GM18502 (cell line): Measurements from ENCODE around the gene ATP11B.

Source experiments
- ATAC-seq: cut with Tn5 transposase; IDR thresholded peaks from one replicate; pipeline ENCODE4 v1.9.1; 2021; ENCODE audit warnings: mild to moderate bottlenecking; ENCODE audit not compliant: unreplicated experiment, poor library complexity

The ATP11B gene

DNA sequence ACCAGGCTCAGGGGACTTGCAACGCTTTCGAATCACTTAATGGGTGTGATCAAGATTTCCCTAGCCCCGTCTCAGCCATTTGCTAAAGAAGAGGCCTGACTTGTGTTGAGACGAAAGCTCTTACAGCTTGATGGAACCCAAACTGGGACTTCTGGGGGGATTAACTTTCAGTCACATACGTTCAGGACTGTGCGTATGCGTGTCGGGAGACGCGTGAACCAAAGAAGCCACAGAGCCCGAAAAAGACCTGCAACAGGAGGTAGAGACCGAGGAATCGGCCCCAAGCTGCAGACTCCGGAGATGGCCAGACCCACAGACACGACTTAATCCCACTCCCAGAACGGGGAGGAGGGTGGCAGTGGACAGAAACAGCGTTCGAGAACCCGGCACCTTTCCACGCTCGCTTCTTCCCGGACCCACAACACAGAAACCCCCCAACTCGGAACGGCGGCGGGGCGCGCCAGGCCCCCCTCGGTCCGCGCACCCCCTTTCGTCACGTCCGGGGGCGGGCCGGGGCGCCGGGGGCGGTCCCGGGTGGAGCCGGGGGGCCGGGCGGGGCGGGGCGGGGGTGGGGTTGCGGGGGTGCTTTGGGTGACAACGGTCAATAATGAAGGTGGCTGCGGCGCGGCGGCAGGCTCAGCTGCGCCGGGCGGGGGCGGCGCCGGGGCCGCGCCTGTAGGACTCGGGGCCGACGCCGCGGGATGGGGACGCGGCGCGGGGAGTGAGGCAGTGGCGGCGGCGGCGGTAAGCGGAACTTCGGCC lies at the start of gene ATP11B:
Gene ATP11B (plus strand): TSS at position 604 of the 762 bp plus-strand sequence. CDS start 256 bp downstream, outside the sequence.
- ATAC-seq: peak; percentile 72

DNA sequence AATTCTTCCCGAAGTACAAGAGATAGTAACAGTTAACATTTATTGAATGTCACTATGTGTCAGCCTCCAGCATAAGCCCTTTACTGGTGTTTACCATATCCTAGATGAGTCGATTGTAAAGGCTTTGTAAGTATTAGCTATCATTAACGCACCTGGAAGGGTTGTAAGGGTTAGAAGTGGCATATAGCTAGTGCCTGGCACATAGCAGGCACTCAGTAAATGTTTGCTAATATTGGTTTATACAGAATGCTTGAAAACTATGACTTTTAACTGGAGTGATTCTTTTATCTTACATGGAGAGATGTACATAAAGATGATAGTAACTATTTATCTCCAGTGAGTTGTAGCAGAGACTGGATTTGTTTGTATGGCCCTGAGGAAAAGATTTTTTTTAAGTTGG lies 46.3 kb upstream of the ATP11B start:
- ATAC-seq: no peak

DNA sequence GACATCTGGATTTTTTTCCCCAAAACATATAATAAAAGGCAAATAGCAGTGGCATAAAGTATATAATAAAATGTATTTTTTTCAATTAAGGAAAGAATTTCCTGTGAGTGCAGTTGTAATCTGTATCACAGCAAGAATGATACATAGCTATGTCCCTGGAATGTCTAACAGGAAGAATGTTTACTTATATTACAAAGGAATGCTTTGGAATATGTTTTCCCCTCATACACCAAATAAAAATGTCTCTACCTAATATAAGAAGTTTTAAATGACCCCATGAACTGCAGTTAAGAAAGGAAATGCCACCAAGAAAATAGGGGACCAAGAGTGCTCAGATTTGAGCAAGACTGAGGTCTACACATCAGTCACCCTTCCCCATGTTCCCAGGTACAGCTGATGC lies 38.0 kb upstream of the ATP11B start:
- no peak for ATAC-seq

DNA sequence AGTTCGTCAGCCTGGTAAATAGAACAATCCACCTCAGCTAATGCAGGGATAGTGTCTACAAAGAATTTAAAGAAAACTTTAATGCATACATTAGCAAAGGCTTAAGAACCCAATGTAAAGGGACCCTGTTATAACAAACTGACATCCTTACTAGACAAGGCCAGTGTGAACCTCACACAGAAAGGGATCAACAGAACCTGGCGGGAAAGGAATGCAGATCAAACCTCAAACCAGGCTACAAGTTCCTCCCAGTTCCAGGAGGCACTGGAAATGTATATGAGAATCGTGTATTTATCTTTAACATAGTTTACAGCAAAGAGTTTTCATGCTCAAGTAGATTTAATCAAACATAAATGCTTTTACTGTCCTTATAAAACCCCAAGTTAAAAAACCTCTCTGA lies 37.6 kb upstream of the ATP11B start:
- ATAC-seq: no peak

DNA sequence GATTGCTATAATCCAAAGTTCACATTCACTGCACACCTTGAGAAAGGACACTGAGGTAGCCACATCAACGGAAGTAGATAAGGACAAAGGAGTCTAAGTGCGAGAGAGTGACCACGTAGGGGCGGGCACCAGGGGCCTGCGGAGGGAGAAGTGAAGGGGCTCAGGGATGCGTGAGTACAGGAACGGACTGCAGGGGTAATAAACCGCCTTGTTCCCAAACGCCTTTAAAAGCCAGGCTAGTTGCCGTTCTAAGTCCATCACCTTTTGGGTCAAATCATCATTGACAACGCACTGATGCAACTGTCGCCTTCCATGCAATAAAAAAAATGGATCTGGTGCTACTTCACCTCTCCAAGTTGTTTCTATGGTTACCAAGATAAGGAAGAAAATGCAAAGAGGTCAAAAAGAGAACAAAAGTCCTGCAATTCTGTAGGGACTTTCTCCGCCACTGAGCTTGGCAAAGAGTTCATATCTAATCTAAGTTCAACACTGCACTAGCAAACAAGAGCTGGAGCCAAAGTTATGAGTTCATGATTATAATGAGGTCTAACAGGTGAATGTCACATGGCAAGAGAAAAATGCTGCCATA lies 32.6 kb upstream of the ATP11B start:
- ATAC-seq: no peak

DNA sequence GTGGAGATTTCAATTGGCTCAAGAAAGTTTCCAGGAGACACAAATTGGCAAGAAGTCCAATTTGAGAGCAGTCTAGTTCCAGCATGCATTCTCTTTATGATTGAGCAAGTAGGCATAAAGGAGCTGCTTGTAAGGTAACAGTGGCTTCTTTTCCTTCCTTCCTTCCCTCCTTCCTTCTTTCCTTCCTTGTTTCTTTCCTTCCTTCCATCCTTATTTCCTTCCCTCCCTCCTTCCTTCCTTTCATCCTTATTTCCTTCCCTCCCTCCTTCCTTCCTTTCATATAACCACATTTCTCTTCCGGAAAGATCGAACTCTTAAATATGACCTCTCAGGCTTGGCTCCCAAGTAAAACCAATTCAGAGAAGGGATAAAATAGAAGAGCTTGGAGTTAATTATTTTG lies 29.4 kb upstream of the ATP11B start:
- ATAC-seq: no peak

DNA sequence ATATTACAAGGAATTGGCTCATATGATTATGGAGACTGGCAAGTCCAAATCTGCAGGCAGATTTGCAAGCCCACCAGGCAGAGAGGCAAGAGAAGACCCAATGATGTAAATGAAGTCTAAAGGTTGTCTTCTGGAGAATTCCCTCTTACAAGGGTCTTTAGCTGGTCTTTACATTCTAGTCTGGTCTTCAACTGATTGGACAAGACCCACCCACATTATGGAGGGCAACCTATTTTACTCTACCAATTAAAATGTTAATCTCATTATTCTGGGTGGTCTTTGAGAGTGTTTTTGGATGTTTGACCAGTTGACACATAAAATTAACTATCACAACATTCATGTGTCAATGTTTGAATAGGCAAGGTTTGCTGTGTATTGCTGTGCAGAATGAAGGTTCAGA lies 28.0 kb upstream of the ATP11B start:
- no peak for ATAC-seq

DNA sequence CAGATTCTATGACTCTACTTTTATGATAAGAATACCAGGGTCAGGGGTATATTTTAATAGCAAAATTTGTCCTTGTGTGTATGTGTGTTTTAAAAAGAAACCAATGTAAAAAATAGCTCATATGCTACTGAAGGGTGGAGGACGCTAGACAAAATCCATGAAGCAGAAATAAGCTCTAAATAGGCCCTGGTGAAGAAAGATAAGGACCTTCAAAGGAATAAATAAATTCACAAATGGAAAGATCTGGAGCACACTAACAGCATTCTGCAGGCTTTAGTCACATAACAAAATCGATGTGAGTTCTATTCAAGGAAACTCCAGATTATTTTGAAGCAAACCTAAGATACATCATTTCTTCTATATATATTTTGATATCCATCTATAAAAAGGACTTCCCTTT lies 27.2 kb upstream of the ATP11B start:
- ATAC-seq: no peak

DNA sequence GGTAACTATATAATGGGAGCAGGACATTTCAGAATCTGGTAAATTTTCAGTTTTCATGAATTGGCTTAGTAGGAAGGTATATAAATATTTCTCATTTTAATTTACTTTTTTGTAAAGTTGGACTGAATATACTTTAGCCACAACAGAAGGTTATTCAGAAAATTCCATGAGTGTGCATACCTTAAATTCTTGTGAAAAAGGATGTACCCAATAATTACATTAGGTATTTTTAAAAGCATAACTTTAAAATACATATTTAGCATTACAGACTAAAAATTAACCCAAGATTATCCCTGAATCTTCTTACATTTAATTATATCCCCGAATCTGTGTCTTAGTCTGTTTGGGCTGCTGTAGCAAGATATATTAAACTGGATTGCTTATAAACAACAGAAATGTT lies 24.9 kb upstream of the ATP11B start:
- no peak for ATAC-seq

DNA sequence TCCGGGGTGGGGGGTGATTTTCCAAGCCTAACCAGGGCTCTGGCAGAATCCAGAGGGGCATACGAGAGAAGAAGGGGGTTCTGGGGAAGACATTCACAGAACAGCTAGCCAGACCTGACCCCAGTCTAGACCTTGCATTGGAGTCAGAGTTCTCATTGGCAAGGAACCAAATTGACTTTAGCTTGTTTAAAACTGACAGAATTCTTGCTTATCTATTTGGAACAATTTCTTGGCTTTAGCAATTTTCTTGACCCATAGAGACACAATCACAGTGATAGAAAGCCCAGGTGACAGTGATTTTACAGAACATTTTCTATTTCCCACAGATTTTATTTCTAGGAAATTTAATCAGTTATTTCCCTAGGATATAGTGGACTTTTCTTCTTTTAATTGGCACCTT lies 23.6 kb upstream of the ATP11B start:
- no peak for ATAC-seq

DNA sequence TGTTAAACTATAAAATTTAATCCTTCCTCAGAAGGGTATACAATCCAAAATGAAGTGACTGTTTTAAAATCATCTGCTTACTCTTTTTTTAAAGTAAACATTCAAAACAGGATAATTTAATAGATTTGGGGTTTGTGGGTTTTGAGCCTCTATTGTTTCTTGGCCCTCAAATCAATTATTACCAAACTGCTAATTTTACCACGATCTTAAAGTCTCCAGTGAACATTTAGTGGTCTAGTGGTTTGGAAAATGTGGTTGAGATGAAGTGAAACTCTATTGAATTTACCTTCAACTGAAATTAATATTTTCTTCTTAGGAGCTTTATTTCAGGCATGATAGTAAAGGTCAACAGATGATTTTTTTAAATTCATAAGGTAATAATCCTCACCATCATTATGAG lies 11.2 kb upstream of the ATP11B start:
- ATAC-seq: no peak

DNA sequence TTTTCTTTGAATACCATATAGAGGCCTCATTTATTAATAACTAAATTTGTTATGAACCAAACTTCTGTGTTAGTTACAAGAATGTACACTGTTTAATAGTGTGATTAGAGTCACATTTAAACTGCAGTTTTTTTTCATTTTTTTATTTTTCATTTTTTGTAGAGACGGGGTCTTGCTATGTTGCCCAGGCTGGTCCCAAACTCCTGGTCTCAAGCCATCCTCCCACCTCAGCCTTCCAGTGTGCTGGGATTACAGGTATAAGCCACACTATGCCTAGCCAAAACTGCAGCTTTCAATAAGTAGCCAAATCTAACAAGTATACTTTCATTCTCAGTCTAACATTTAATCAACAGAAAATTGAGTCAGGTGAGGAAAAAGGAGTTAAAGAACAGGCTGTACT lies 10.2 kb upstream of the ATP11B start:
- no peak for ATAC-seq

DNA sequence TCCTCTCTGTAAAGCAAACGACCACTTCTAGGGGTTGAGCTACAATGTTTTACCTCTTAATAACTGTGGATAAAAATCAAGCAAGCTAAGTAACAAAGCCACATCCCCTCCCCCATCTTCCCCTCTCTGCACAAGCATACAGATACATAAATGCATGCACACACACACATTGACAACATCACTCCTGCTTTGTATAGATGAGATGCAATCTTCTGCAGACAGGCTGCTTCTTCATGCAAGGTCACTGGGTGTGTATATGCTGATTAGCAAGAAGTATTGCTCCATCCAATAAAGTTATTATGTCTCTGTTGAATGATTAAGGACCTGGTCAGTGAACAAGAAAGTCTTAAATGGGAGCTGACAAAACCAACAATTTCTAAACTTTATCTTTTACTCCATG lies 8.8 kb upstream of the ATP11B start:
- no peak for ATAC-seq

DNA sequence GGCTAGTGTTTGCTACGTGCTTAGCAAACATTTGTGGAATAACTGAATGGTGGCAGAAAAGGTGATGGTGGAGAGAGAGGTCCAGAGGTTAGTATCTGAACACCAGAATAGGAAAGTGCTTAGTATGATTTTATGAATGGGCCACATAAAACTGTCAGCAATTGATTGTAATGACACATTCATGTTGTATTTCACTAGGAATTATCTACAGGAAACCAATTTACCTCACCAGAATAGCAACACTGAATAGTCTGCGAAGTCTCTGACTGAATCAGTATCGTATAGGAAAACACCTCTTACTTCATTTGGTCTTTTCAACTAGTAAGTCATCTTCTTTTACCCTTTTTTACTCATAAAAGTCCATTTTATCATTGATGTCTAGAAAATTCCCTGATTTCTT lies 8.2 kb upstream of the ATP11B start:
- no peak for ATAC-seq

DNA sequence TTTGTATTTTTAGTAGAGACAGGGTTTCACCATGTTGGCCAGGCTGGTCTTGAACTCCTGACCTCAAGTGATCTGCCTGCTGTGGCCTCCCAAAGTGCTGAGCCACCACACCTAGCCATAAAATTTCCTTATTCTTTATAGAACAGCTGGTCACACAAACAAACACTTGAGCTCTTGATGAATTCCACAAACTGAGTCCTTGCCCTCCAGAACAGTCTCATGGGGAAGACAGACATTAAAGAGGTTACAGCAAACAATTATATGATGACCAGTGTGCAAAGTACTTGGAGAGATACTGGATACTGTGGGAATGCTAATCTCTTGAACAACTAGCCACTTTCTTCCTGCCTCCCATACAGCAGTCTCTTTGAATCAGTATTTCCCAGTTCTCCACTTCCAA lies 7.5 kb upstream of the ATP11B start:
- ATAC-seq: no peak

DNA sequence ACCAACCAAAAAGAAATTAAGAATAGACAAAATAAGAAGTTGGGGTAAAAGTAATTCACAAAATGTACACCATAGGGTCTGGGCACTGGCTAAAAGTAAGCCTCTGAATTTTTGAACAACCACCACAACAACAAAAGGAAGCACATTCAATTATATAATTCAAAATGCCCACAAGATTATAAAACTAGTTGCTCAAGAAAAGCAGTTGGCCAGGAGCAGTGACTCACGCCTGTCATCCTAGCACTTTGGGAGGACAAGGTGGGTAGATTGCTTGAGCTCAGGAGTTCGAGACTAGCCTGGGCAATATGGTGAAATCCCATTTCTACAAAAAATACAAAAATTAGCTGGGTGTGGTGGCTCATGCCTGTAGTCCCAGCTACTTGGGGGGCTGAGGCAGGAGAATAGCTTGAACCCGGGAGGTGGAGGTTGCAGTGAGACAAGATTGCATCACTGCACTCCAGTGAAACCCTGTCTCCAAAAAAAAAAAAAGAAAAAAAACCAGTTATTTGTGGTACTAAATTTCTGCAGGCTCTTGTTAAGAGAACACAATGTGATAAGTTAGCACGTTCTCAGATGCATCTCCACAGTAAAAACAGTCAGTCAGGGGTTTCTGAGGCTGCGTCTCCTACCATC lies 6.6 kb upstream of the ATP11B start:
- ATAC-seq: no peak

DNA sequence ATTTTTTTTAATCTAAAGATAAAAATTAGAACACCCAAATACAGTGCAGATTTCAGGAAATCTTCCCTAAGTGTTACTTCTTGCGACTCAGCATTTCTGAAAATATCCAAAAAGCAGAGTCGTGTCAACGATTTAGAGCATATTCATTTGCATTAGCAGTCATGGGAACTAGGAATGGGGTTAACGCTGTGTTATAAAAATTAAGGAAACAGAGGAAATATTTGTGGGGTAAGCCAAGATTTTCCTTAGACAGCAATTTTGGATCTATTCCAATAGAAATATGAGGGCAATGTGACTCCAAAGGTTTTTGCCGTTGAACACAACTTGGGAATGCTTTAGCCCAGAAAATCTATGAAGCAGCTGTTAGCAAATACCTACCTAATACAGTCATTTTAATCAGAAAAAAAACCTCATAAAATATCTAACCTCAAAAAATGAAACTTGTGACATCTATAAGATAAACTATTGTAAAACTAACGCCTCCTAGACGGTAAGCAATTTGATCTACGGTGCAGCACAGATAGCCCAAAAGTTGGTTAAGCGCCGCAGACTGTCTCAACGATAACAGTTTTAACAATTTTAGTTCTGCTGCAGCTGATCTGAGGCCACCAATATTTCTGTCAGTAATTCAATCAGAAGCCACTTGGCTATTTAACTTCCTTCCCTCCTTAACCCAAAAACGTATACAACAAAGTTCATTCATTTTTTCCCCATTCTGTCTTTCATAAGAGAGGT lies 5.8 kb upstream of the ATP11B start:
- no peak for ATAC-seq

DNA sequence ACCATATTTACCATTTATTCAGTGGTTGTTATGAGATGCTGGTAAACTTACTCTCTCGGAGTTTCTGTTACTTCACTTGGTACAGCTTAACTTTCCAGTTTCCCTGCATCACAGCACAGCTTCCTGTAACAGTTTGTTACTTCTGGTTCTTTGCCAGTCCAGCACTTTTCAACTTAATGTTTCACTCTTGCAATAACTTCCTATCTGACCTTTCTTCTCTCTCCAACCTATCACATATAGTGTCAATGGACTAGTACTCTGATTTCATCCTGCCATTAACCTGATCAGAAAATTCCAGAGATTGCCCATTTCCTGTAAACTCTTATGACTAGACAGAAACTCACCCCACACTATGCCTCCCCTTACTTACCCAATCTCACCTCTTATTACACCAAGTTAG lies 3.9 kb upstream of the ATP11B start:
- ATAC-seq: no peak

DNA sequence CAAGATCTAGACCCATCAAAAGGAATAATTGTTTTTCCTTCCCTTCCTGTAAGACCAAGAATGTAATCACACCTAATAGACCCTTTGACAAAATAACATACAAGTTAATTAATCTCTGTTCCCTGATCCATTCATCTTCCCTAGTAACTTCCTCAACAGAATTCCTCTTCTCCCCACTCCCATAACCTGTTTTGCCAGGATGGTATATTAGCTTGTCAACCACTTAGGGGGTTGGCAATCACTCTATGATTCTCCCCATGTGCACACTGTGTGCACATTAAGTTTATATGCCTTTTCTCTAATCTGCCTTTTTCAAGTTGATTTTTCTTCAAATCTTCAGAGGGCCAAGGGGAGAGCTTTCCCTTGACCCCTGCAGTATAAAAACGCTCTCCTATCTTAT lies 2.7 kb upstream of the ATP11B start:
- no peak for ATAC-seq

DNA sequence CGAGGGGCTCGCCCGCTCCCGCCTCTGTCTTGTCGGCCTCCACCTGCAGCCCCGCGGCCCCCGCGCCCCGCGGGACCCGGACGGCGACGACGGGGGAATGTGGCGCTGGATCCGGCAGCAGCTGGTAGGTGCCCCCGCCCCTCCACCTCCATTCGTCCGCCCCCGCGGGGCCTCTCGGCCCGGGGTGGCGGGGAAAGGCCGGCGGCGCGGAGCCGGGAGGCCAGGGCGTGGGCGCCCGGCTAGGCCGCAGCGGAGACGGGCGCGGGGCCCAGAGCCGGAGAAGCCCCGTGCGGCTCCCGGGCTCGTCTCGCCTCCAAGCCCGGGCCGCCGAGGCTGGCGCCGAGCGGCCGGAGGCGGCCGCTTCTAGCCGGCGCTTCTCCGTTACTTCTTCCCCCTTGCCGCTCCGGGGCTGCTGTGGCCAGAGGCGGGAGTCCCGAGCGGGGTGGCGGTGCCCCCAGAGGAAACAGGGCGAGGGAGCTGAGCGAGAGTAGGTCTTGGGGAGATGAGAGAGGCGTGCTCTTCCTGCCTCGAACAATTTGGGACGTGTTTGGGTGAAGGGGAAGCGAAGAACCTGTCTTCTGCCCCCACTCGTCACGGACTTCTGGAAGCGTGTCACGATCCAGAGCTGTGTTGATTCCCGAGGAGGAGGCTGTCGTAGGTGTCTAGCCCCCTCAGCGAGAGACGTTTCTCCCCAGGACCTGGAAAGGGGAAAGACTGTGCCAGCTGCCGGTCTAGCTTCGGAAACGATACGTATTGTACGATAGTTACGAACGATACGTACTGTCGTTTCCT lies 555 bp downstream of the ATP11B start:
- ATAC-seq: peak; percentile 39
